Epithelial cell of proximal tubule (primary cell): ENCODE data around the gene BCL2L14. TPM values are rescaled to one million over a fixed set of nuclear protein-coding genes. Genes with fewer than 3 reads are reported as not detected.

Source experiments
- DNase-seq: peaks from one replicate; pipeline ENCODE4 v3.0.0-alpha.2; 2011; ENCODE audit warnings: low read depth
- H3K4me3 ChIP-seq: 2 replicates; pipeline ENCODE4 v1.5.1; 2011; ENCODE audit warnings: low read depth, mild to moderate bottlenecking, low read length
- CTCF ChIP-seq: conservative IDR thresholded peaks from 2 replicates; pipeline ENCODE4 v1.5.1; 2012; ENCODE audit warnings: low read depth, mild to moderate bottlenecking, low read length
- total RNA-seq: library from RNA; depleted of rRNA; stranded (reverse); fragments of >200 nt; gene quantifications from 2 replicates; pipeline ENCODE4 v1.2.3, GENCODE V29; 2015

Gene BCL2L14
- total RNA-seq, result not detected in 2 replicates

DNA sequence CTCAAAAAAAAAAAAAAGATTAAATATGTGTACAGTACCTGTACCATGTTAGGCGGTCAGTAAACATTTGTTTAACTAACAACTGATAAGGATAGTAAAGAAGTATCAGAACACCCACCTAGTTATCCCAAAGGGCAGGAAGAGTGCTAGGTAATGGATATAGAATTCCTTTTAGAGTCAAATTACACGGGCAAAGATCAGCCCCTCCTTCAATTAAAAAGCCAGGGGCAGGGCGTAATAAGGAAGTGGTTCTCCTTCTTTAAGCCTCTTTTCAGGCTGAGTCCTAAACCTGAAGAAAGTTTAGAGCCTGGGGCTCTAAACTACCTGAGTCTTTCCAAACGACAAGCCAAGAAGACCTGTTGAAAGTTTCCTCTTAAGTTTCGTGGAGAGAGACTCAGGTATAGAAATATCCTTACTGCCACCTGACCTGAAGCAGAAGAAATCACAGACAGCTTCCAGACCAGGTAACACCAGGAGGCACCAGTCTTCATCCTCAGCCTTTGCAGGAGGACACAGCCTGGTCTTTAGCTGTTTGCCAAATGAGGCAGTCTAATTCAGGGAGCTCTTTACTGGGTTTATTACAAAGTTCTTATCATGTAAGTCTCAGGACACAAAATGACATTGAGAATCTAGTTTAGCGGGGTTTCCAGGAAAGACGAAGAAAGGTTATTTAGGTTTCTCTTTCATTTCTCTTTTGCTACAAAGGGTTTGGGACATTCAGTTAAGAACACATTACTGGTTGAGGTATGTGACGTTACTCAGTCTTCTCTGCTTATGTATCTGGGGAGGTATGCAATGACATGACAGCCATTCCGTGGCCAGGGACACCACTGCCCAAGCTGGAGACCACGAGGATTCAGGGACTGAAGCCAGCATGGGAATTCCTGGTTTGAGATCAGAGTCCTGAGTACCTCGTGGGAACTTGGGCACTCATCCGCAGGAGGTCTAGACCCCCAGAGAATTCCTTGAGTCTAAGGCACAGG is at the start of gene BCL2L14:
TSS of gene BCL2L14 (plus strand) at position 266 of the 983 bp plus-strand sequence. CDS start 8,367 bp downstream, outside the sequence.
- TF ChIP-seq CTCF, result peak; percentile 21
- DNase-seq, result no peak
- H3K4me3 ChIP-seq, result no peak within 1 kb of the TSS

GRCh38 chr12:12022306-12022936 is 48.3 kb upstream of the BCL2L14 start:
- no peak for TF ChIP-seq CTCF
- no peak overlapping the region for H3K4me3 ChIP-seq
- no peak for DNase-seq

GRCh38 chr12:12023456-12023855 is 47.3 kb upstream of the BCL2L14 start:
- TF ChIP-seq CTCF, result no peak
- no peak overlapping the region for H3K4me3 ChIP-seq
- no peak for DNase-seq

GRCh38 chr12:12024911-12025682 is 45.6 kb upstream of the BCL2L14 start:
- TF ChIP-seq CTCF, result no peak
- no peak overlapping the region for H3K4me3 ChIP-seq
- no peak for DNase-seq

- no peak for DNase-seq
- TF ChIP-seq CTCF, result no peak
- H3K4me3 ChIP-seq, result no peak overlapping the region
Observed at GRCh38 chr12:12025799-12026386, 44.8 kb upstream of the BCL2L14 start.

DNA sequence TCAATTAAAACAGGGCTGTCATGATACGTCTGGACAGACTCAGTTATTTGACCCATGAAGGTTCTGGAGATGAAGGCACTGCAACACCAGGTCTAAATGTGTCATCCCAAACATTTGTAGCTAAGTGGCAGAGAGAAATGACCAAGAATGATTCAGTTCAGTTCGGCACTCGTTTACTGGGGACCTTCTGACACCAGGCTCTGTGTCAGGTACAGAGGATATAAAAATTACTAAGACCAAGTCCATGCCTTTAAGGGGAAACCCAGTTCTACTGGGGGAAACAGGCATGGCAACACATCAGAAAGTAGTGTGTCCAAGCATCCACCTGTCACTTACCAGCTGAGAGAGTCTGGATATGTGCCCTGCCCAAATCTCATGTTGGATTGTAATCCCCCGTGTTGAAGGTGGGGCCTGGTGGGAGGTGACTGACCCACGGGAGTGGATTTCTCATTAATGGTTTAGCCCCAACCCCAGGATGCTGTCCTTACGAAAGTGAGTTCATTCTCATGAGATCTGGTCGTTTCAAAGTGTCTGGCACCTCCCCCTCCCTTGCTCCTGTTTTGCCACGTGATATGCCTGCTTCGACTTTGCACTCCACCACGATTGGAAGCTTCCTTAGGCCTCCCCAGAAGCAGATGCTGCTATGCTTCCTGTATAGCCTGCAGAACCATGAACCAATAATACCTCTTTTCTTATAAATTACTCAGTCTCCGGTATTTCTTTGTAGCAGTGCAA is 41.9 kb upstream of the BCL2L14 start:
- H3K4me3 ChIP-seq, result no peak overlapping the region
- no peak for TF ChIP-seq CTCF
- DNase-seq, result no peak
